ENCODE measurements around the gene CLIC3.

Gene CLIC3

DNA sequence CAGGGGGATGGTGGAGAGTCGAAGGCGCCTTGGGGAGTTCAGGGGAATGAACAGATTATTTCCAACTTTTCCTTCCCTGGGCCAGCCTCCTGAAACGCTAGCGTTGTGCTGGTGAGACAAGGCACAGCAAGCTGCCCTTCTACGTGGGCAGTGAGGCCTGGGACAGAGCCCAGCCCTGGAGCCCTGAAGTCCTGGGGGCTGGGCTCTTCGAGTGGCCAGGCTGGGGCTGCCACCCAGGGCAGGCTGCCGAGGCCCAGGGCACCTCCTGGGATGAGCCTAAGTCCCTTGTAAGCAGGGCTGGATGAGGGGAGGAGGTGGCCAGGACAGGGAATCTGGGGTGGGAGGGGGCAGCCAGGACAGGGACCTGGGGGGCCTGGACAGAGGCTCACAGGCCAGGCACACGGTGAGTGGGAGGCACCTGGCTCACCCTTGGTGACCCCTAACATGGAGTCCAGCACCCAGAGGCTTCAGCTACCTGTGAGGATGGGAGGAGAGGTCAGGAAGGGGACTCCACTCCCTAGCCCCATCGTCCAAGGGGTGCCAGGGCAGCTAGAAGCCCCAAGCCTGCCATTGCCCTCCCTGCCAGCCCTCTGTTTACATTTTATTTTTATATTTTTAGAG is 45.6 kb downstream of the CLIC3 start:
- no peak for DNase-seq

DNA sequence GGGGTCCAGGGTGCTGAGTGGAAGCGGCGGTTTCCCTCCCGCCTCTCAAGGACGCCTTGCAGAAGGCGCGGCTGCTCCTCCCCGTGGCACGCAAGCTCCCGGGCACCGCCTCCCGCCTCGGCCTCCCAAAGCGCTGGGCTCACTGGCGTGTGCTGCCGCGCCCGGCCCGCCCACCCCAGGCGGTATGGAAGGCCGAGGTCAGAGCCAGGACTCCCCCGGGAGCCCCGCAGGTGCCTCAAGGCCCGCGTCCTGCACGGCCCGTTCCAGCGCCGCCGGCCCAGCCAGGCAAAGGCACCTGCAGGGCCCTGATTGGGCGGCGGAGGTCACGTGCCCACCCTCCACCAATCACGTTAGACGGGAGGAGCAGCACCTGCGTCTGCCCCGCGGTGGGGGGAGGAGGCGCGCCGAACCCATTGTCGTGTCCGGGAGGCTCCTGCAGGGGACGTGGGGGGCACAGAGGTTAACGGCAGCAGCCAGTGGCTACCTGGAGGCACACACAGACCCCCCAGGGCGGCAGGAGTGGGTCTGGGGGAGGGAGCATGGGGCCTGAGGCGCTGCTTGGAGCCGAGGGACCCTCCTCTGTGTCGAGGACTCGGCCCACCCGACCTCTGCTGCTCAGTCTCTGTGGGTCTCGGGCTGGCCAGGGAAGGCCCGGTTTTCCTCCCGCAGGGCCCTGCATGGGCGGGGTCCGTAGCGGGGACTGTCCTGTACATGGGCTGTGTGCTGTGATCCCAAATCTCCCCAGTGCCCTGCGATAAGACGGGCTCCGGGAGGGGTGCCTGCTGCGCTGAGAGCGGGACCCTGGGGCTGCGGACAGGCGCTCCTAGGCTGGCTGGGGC is 46.3 kb downstream of the CLIC3 start:
- DNase-seq, result peak; percentile 74

GRCh38 chr9:136949239-136949816 is 47.0 kb downstream of the CLIC3 start:
- no peak for DNase-seq

- DNase-seq, result peak; percentile 17
Measured at GRCh38 chr9:136947955-136948510, 48.3 kb downstream of the CLIC3 start.

DNA sequence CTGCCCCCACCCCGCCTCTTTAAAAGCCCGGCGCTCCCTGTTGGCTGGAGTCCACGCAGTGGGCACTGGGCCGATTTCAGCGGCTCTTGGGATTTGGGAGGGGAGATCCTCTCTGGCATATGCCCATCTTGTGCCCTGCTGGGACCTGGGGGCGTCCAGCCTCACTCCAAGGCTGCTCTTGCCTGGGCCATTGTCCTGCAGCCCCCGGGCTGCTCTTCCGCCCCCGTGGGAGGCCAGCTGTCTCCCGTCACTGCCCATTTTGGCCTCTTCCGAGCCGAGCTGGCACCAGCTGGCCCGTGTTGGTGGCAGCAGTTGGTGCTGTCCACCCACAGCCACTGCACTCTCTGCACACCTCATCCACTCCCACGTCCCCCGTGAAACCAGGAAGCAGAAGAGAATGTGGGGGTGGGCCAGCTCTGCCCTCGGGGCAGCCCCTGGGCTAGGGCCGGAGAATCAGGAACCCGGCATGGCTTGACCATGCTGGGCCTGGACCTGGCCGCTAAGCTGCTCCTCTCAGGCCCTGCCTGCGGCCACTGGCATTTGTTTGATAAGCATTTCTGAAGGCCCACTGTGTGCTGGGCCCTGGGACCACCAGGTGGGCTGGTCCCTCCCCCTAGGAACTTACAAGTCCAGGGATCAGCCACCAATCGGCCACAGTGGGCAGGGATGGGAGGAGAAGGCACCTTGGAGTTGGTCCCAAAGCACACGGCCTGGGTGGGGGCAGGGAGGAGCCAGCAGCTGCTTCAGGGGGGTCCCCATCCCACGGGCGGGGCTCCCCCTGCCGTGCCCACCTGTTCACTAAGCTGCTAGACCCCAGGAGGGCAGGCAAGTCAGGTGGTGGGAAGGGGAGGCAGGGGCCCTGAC is 49.1 kb downstream of the CLIC3 start:
- DNase-seq, result no peak

GRCh38 chr9:136946228-136947027 is 49.9 kb downstream of the CLIC3 start:
- no peak for DNase-seq

DNA sequence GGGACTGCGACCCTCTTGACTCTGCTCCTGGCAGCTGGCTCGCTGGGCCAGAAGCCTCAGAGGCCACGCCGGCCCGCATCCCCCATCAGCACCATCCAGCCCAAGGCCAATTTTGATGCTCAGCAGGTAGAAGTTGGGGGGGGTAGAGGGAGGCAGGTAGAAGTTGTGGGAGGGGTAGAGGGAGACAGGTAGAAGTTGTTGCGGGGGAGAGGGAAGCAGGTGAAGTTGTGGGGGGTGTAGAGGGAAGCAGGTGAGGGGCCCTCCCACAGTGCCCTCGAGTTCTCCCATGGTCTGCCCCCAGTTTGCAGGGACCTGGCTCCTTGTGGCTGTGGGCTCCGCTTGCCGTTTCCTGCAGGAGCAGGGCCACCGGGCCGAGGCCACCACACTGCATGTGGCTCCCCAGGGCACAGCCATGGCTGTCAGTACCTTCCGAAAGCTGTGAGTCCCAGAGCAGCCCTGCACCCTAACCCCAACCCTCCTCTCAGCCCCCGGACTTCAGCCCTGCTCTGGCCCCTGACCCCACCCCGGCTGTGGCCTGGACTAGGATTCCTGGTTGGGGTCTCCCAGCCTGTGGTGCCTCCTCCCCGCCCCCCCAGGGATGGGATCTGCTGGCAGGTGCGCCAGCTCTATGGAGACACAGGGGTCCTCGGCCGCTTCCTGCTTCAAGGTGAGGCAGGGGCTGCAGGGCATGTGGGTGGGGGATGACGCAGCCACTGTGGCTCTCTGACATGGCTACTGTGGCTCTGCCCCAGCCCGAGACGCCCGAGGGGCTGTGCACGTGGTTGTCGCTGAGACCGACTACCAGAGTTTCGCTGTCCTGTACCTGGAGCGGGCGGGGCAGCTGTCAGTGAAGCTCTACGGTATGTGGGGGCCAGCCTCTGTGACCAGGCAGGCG is 50.8 kb downstream of the CLIC3 start:
- no peak for DNase-seq
